Endothelial cell (in vitro differentiated cells): ENCODE results near the gene CYSLTR1. TPM values are rescaled to one million over a fixed set of nuclear protein-coding genes. Genes with fewer than 3 reads are reported as not detected.
"Not testable (repeated sequence)": the region's sequence is repeated elsewhere in the genome, so short reads cannot be mapped to it uniquely, and the experiment has no call there.

Source experiments
- DNase-seq: peaks from one replicate; pipeline ENCODE4 v3.0.0; 2021; ENCODE audit warnings: low spot score
- H3K27ac Mint-ChIP-seq: one replicate; pipeline ENCODE4 v1.8.0; 2021; ENCODE audit warnings: mixed read lengths, inconsistent platforms; ENCODE audit not compliant: unreplicated experiment
- H3K27me3 Mint-ChIP-seq: one replicate; pipeline ENCODE4 v1.8.0; 2021; ENCODE audit warnings: mild to moderate bottlenecking, moderate library complexity, mixed read lengths, inconsistent platforms; ENCODE audit not compliant: unreplicated experiment
- H3K36me3 Mint-ChIP-seq: one replicate; pipeline ENCODE4 v1.8.0; 2021; ENCODE audit warnings: mild to moderate bottlenecking, low read depth, mixed read lengths, inconsistent platforms; ENCODE audit not compliant: unreplicated experiment
- H3K4me1 Mint-ChIP-seq: one replicate; pipeline ENCODE4 v1.8.0; 2021; ENCODE audit warnings: mild to moderate bottlenecking, mixed read lengths, inconsistent platforms; ENCODE audit not compliant: unreplicated experiment
- H3K4me3 Mint-ChIP-seq: one replicate; pipeline ENCODE4 v1.8.0; 2021; ENCODE audit warnings: mild to moderate bottlenecking, mixed read lengths, inconsistent platforms; ENCODE audit not compliant: unreplicated experiment
- H3K9me3 Mint-ChIP-seq: one replicate; pipeline ENCODE4 v1.8.0; 2021; ENCODE audit warnings: mixed read lengths, inconsistent platforms; ENCODE audit not compliant: unreplicated experiment
- CTCF ChIP-seq: fragments of 200-600 bp; sonication (generic); IDR thresholded peaks from one replicate; pipeline ENCODE4 v1.5.0; 2021; ENCODE audit warnings: antibody characterized with exemption; ENCODE audit not compliant: unreplicated experiment
- total RNA-seq: library from RNA; stranded (reverse); fragmentation: NEBNext Ultra II Directional; extraction: Animal tissue kit (Norgen Biotek cat#: 25700); gene quantifications from one replicate; pipeline ENCODE4 v1.2.1, GENCODE V29; 2021; ENCODE audit not compliant: unreplicated experiment

Gene CYSLTR1
- total RNA-seq, 1 donor from 2014 or later: 0.13 TPM

GRCh38 chrX:78315745-78316144, 11.7 kb downstream of the CYSLTR1 start:
- no peak overlapping the region for H3K27ac Mint-ChIP-seq
- H3K36me3 Mint-ChIP-seq: no peaks in the 10 kb centered on the region
- TF ChIP-seq CTCF: no peak
- H3K4me3 Mint-ChIP-seq: no peak overlapping the region
- H3K27me3 Mint-ChIP-seq: no peaks in the 10 kb centered on the region
- H3K9me3 Mint-ChIP-seq: no peaks in the 10 kb centered on the region
- no peaks in the 10 kb centered on the region for H3K4me1 Mint-ChIP-seq
- no peak for DNase-seq

GRCh38 chrX:78314561-78314960, 12.8 kb downstream of the CYSLTR1 start:
- no peaks in the 10 kb centered on the region for H3K9me3 Mint-ChIP-seq
- no peak overlapping the region for H3K4me3 Mint-ChIP-seq
- no peak for TF ChIP-seq CTCF
- no peaks in the 10 kb centered on the region for H3K36me3 Mint-ChIP-seq
- no peaks in the 10 kb centered on the region for H3K4me1 Mint-ChIP-seq
- no peak overlapping the region for H3K27ac Mint-ChIP-seq
- no peak for DNase-seq
- H3K27me3 Mint-ChIP-seq: peaks cover 2% of the 10 kb centered on the region

- Mint-ChIP-seq H3K4me3 (no peak overlapping the region), H3K9me3 (no peaks in the 10 kb centered on the region), H3K27me3 (peaks cover 3% of the 10 kb centered on the region), H3K4me1 (no peaks in the 10 kb centered on the region), H3K36me3 (no peaks in the 10 kb centered on the region), H3K27ac (no peak overlapping the region)
- DNase-seq: no peak
- no peak for TF ChIP-seq CTCF
These were observed 13.9 kb downstream of the CYSLTR1 start for GRCh38 chrX:78313526-78313925.

GRCh38 chrX:78307665-78308064, 19.7 kb downstream of the CYSLTR1 start:
- no peak overlapping the region for H3K4me3 Mint-ChIP-seq
- no peak for DNase-seq
- H3K9me3 Mint-ChIP-seq: no peaks in the 10 kb centered on the region
- H3K27ac Mint-ChIP-seq: no peak overlapping the region
- no peaks in the 10 kb centered on the region for H3K4me1 Mint-ChIP-seq
- no peak for TF ChIP-seq CTCF
- H3K36me3 Mint-ChIP-seq: no peaks in the 10 kb centered on the region
- H3K27me3 Mint-ChIP-seq: peaks cover 3% of the 10 kb centered on the region

GRCh38 chrX:78303086-78303485, 24.3 kb downstream of the CYSLTR1 start:
- no peaks in the 10 kb centered on the region for H3K27me3 Mint-ChIP-seq
- no peaks in the 10 kb centered on the region for H3K36me3 Mint-ChIP-seq
- no peak for TF ChIP-seq CTCF
- H3K4me1 Mint-ChIP-seq: no peaks in the 10 kb centered on the region
- no peak overlapping the region for H3K4me3 Mint-ChIP-seq
- H3K9me3 Mint-ChIP-seq: no peaks in the 10 kb centered on the region
- no peak for DNase-seq
- H3K27ac Mint-ChIP-seq: no peak overlapping the region

GRCh38 chrX:78300933-78301332, 26.5 kb downstream of the CYSLTR1 start:
- H3K4me3 Mint-ChIP-seq, H3K27me3 Mint-ChIP-seq, H3K36me3 Mint-ChIP-seq, DNase-seq, H3K27ac Mint-ChIP-seq, H3K9me3 Mint-ChIP-seq, H3K4me1 Mint-ChIP-seq: not testable (repeated sequence)
